HuH-7.5 (cell line): ENCODE results near the gene THYN1.

Experiments used
- DNase-seq: peaks from one replicate; pipeline ENCODE4 v3.0.0; 2011; ENCODE audit warnings: low spot score

The THYN1 gene

GRCh38 chr11:134248910-134249480 is 4.2 kb downstream of the THYN1 start:
- DNase-seq, result no peak

- DNase-seq, result no peak
Measured at GRCh38 chr11:134246678-134247077, 6.5 kb downstream of the THYN1 start.

- DNase-seq, result no peak
Measured at GRCh38 chr11:134246100-134246499, 7.1 kb downstream of the THYN1 start.

GRCh38 chr11:134245434-134245833 is 7.7 kb downstream of the THYN1 start:
- DNase-seq, result no peak

- peak; percentile 44 for DNase-seq
Measured at GRCh38 chr11:134244593-134244992, 8.6 kb downstream of the THYN1 start.

- no peak for DNase-seq
Measured at GRCh38 chr11:134243913-134244312, 9.2 kb downstream of the THYN1 start.

GRCh38 chr11:134242376-134242775 is 10.8 kb downstream of the THYN1 start:
- no peak for DNase-seq

GRCh38 chr11:134240592-134240991 is 12.6 kb downstream of the THYN1 start:
- DNase-seq, result no peak

GRCh38 chr11:134238956-134239355 is 14.2 kb downstream of the THYN1 start:
- DNase-seq, result no peak

- no peak for DNase-seq
Measured at GRCh38 chr11:134237557-134237922, 15.6 kb downstream of the THYN1 start.

GRCh38 chr11:134236834-134237556 is 16.2 kb downstream of the THYN1 start:
- DNase-seq, result no peak

- no peak for DNase-seq
Measured at GRCh38 chr11:134235399-134235798, 17.8 kb downstream of the THYN1 start.

GRCh38 chr11:134233729-134234179 is 19.4 kb downstream of the THYN1 start:
- DNase-seq, result no peak

GRCh38 chr11:134231958-134232659 is 21.0 kb downstream of the THYN1 start:
- DNase-seq, result no peak

GRCh38 chr11:134230339-134230738 is 22.8 kb downstream of the THYN1 start:
- no peak for DNase-seq

- DNase-seq, result no peak
Measured at GRCh38 chr11:134229126-134229790, 23.9 kb downstream of the THYN1 start.

- DNase-seq, result no peak
Measured at GRCh38 chr11:134228625-134229024, 24.5 kb downstream of the THYN1 start.

GRCh38 chr11:134226806-134227325 is 26.3 kb downstream of the THYN1 start:
- no peak for DNase-seq

- no peak for DNase-seq
Measured at GRCh38 chr11:134224710-134225664, 28.2 kb downstream of the THYN1 start.

- peak; percentile 85 for DNase-seq
Measured at GRCh38 chr11:134223836-134224709, 29.1 kb downstream of the THYN1 start, which contains the start of the genes NCAPD3 and VPS26B. TSS of gene NCAPD3 (minus strand) at chr11:134223967. CDS start at chr11:134223926, 41 bp downstream. TSS of gene VPS26B (plus strand) at chr11:134224671. CDS start at chr11:134225123, 452 bp downstream.
